SK-MEL-5 (cell line): ENCODE results near the gene TNIP1. TPM values are rescaled to one million over a fixed set of nuclear protein-coding genes. Genes with fewer than 3 reads are reported as not detected.

Experiments used
- DNase-seq: peaks from one replicate; pipeline ENCODE4 v3.0.0-alpha.2; 2016; ENCODE audit warnings: low read depth, low spot score
- in situ Hi-C: cut with HindIII; loops from 2 replicates; pipeline ENCODE4 v1.10.0; 2016; ENCODE audit warnings: low sequenced_read_pairs, high pct_unique_total_duplicates, low pct_unique_long_range_greater_than_20kb
- total RNA-seq: library from RNA; depleted of rRNA; stranded (reverse); fragments of >200 nt; shearing (Covaris generic); gene quantifications from 2 replicates; pipeline ENCODE4 v1.2.3, GENCODE V29; 2014

The TNIP1 gene
- total RNA-seq, 1 experiment from 2014 or later: 43.9 TPM

DNA sequence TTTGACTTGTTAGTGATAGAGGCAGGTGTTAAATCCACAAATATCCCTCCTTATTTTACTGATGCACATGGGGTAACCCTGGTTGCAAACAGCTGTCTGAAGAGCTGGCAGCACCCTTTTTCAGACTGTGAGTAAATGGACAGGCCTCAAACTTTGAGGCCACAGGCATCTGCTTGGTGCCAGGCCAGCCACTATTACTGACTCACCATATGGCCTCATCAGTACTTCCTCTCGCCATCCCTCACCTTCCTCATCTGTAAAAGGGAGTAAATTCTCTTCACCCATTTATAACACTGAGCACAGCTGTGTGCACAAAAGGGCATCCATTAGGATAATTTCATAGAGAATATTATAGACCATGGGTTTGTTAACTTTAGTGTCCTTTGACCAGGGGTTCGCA is 11.9 kb upstream of the TNIP1 start:
- DNase-seq: no peak
- in situ Hi-C loops: no loop called here

DNA sequence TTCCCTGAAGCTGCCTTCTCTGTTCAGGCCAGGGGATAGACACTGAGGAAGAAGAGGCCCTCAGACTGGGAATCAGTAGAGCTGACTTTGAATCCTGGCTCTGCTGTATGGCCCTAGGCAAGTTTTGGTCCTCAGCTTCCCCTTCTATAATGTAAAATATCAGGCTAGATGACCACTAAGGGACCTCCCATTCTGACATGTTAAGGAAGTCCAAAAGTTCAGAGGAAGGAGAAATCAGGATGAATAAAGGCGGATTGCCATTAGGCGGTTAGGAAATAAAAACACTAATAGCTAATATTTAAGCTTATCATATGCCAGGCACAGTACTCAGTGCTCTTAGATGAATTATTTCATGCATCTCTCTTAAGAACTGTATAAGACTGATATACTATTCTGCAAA is 8.9 kb upstream of the TNIP1 start:
- in situ Hi-C loops: no loop called here
- no peak for DNase-seq

DNA sequence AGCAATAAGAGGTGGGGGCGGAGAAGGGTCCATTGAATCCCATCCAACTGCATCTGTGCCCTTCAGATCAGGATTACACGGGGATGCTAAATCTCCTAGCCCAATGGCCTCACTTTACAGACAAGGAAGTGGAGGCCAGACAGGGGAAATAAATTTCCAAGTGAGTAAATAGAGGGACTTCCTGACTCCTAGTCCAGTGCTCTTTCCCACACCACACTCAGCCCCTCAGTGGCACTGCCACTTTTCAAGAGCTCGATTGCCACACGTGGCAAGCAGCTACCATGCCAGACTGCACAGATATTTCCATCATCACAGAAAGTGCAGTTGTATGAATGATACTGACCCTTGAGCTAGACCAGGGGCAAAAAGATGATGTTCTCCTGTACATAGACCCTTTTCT is 8.2 kb upstream of the TNIP1 start:
- no peak for DNase-seq
- in situ Hi-C loops: no loop called here

DNA sequence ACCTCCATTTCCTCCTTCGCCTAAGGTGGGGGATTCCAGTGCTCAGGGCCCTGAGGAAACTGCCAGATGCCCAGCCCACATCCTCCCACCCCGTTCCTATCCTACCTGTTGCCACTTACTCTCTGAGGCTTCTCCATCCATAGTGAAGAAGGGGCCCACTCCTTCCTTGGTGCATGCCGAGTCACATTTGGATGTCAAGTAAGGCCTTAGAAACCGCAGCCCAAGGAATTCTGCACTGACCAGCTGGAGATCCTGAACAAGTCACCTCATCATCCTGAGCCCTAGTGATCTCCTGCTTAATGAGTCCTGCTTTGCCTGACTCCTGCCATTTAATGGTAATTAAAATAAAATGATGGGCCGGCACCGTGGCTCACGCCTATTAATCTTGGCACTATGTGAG is 6.7 kb upstream of the TNIP1 start:
- DNase-seq: no peak

DNA sequence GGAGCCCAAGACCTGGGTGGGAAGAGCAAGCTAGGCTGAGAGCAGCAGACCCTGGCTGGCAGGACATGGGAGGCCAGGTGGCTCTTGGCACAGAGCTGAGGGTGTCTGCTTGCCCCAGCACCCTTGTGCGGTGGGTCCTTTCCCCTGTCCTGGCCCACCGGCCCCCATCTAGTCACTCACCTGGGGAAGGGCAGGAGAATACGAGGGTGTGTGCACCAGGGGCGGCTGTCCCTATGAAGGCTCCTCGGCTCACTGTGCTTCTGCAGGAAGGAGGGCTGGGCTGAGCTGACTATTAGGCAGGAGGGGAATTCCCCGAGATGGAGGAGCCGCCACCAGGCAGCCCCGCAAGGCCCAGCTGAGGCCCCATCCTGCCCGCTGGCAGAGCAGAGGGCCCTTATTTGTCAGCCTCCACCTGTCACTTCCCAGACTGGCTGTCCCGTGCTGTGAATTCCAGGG is 6.1 kb upstream of the TNIP1 start:
- in situ Hi-C loops: no loop called here
- no peak for DNase-seq

More for the DNA sequence above, 6.7 kb upstream of the TNIP1 start:
- in situ Hi-C loops: no loop called here

DNA sequence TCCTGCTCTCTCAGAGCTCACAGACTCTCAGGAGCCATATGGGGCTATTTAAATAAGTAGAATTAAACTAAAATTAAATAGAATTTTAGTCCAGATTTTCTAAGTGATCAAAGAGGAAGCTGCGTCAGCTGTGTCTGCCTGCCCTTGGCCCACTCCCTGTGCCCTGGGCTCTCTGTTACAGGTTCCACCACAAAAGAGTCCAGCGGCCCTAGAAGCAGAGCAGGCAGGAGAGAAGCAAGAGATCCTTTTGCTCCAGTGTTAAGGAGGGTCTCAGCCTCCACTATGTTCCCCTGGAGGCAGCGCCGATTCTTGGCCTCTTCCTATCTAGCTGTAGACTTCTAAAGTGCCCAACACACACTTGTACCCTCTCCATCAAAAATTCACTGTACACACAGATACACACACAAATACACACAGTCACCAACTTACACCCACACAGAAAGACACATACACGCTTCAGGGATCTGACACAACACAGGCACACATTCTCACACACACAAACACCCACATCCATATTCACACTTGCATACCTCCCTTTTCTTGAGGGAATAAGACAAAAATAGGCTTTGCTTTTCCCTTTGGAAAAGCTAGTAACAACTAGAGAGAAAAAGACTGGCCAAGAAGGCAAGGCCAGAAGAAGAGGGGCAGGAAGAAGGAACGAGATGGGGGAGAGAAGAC is 5.5 kb upstream of the TNIP1 start:
- DNase-seq: no peak
- in situ Hi-C loops: no loop called here

DNA sequence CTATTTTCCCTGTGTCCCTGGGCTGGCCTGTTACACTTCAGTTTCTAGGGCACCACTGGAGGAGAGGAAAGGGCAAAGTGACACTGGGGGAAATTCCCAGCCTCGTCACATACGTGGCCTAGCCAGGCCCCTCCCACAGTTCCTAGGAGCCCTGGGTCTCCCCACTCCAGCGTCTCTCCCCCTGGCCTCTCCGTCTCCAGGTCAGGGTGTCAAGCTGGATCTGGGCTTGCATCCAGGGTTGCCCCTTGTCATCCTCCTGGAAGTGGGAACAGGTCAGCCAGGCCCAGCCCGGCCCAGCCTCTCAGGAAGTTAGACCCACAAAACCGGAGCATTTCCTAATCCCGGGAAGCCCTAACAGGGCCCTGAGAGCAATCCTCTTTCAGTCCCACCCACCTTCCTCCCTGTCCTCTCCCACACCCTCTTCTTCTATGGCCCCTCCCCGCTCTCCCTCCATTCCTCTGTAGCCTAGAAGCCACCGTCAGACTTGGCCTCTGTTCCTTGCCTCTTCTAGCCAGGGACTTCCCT is 4.7 kb upstream of the TNIP1 start:
- in situ Hi-C loops: no loop called here

DNA sequence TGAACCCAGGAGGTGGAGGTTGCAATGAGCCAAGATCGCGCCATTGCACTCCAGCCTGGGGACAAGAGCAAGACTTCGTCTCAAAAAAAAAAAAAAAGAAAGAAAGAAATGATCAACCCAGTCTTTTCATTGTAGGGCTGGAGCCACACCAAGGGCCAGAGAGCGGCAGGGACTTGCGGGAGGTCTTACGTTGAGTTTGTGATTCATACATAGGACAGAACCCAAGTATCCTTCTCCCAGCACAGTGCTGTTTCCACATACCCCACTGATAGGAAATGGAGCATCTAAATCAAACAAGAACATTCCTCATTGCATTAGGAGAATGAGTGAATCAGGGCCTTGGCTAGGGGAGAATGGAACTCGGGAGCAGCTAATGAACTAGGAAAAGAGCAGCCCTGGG is 3.5 kb upstream of the TNIP1 start:
- no peak for DNase-seq
- in situ Hi-C loops: no loop called here

More for the DNA sequence above, 4.7 kb upstream of the TNIP1 start:
- no peak for DNase-seq

DNA sequence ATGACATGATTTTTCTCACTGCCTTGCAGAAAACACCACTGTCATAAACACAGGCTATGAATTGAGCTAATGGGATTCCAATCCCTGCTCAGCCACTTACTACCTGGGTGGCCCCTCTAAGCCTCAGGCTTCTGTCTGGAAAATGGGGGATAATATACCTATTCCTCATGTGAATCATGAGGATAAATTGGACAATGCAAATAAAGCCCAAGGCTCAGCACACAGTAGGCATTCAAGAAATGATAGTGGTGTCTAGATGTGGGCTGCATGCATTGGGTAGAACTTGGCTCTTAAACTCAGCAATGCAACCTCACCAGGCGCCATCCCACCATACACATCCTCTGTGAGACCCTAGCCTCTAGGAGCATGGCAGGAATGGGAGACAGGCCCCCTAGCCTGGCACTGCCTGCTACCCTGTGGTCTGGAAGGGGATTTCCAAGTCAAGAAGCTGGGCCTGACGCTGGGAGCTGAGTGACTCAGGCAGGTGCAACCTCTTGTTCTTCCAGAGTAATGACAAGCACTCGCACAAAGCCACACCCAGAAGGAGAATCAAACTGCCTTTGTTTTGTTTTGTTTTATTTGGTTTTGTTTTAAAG is 2.3 kb upstream of the TNIP1 start:
- DNase-seq: no peak
- in situ Hi-C loops: no loop called here

DNA sequence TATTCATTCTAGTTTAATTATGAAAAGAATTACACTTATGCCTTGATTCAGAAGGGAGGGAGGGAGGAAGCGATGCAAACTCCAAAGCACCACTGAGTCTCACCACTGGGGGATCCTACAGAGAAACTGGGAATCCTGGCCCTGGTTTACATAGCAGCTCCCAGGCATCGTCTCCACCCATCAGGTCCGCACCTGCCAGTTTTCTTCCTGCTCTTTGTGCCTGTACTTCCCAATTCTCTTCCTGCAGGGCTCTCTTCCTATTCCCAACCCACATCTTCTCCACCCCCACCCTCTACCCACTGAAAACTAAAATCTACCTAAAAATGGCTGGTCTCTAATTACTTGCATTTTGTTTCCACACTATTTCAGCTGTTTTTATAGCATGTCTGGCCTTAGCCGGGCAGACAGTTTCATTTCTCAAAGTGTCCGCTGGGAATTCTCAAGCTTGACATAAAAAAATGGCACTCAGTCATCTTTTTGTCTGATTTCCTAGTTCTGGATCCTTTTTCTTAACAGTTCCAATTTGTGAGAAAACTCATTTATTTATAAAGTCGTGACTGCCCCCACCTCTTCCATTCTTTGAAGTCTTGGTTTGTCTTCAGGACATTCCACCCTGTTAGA is 1.6 kb upstream of the TNIP1 start:
- peak; percentile 29 for DNase-seq
- in situ Hi-C loops: no loop called here

DNA sequence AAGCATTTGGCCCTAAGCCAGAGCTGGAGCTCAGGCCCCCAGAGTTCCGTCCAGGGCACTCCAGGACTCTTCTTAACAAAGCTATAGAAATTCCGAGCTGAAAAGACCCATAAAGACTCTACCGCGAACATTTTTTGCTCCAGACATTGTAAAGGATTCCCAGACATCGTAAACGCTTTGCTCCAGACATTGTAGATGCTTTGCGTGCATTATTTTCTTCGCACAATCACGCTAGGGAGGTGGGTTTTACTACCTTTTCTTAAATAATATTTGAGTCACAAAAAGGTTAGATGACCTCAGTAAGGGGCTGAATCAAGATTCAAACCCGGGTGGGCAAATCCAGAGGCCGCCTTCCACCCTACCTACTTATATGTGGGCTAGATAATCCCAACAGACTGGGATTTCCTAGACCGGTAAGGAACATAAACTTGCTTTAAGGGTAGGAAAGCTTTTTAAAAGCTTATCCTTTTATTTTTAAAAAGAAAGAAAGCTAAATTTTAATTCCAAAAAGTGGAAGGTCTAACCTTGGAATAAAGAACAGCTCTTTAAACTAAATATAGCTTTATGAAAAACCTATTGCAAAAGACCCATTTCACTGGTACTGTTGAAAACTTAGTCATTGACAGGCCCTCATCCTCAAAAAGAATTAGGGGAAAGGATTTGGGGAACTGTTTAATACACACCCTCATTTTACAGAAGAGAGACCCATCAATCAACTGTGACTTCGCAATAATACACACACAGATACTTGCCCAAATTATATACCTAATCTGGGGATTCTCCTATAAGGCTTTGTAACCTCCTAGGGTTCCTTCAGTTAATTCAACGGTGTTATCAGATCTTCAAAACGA is 822 bp upstream of the TNIP1 start:
- in situ Hi-C loops: no loop called here
- peak; percentile 38 for DNase-seq

DNA sequence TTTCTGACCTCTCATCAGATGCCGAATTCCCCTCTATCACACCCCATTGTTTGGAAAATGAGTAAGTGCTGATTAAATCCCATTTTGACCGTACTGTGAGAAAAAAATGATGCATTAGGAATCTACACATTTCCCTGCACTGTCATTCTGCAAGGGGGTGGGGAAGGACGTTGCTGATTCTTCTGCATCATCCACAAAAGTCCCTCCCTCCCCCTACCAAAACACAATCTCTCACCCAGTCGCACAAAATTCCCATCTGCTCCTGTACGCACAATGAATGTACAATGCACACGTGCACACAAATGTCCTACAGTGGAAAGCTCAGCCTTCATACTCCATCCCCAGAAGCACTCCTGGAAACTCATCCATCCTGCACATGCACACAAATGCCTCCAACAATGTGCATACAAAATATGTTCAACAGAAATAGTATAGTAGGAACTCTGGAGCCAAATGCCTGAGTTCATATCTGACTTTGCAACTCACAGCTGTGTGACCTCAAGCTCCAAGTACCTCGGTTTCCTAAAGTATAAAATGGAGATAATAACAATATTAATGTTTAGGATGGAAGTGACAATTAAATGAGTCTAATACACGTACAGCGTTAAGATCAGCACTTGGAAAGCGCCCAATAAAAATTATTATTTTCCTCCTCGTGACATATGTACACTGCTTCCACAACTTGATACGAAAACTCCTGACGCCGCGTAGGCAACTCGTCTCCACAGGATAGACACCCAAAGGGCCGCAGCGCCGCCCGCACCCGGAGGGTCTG is 809 bp downstream of the TNIP1 start:
- DNase-seq: no peak
- in situ Hi-C loops: no loop called here

DNA sequence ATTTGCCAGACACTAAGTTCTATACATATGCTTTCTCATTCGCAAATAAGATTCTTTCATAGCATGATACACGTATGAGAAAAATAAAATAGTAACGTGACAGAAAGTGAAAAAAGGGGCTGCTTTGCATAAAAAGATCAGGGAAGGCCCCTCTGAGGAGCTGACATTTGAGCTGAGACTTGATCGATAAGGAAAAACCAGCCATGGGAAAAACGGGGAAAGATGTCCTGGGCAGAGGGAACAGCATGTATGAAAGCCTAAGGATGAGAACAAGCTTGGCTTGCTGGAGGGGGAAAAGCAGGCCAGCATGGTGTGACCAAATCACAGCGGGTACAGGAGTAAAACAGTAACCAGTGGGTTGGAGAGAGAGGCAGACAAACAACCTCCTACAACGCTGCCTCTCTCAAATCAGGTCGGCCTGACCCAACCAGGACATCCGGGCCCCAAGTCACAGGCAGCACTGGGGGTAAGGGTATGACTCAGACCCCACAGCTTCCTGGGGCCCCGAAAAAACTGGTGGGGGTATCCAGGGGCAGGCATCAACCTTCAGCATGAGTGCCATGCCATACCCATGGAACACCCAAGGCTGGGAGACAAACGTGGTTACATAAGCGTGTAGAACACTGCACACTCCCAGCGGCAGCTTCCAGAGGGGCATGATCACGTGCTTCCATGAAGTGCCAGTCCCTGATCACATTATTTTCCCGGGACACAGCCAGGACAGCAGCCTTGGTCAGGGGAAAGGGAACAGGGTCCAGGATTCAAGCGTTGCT is 2.2 kb downstream of the TNIP1 start:
- no peak for DNase-seq
- in situ Hi-C loops: no loop called here

DNA sequence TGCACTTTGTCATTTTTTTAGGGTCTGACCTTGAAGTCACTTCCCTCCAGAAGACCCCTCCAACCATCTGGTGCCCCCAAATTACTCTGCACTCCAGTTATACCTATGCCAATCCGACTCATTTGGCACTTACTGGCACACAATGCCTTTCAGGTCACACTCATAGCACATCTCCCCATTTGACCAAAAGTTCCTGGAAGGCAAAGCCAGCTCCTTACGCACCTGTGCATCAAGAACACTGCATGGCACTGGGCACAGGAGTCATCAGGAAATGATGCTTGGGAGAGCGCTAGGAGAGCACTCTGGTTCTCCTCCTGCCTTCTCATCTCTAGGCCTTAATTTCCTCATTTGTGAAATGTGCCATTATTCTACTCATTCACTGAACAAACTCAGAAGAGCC is 2.9 kb downstream of the TNIP1 start:
- in situ Hi-C loops: no loop called here
- DNase-seq: no peak

DNA sequence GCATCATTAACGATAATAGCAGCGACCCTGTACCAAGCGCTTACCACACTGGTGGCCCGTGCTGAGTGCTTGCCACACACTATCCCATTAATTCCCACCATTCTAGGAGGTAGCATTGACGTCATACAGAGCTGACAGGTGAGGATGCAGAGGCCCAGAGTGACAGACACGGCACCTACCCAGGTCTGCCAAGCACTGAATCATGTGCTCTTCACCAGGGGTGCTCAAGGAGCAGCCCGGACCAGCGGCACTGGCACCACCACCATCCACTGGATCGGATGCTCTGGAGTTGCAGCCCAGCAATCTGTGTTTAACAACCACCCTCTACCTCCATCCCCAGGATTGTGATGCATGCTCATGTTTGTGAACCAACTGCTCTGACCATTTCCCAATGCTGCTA is 3.4 kb downstream of the TNIP1 start:
- no peak for DNase-seq
- in situ Hi-C loops: no loop called here

DNA sequence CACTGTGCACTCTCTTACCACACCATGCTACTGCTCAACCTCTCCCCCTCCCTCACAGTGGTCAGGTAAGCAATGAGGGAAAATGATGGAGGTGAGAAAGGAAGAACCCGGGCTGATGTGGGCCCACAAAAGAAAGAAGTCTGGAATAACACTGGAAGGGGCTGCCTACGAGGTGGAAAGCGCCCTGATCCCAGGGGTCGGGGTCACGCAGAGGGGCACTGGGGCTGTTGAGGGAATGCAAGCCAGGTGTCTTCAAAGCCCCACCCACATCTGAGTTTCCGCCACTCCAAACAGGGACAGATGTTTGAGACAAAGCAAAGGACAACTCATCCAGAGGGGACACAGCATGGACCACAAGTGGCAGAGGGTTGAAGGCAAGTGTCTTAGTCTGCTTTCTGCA is 4.2 kb downstream of the TNIP1 start:
- no peak for DNase-seq
- in situ Hi-C loops: no loop called here
